SK-N-SH (cell line): ENCODE data around the gene SVOP. TPM values are rescaled to one million over a fixed set of nuclear protein-coding genes. Genes with fewer than 3 reads are reported as not detected.

Experiments used
- CTCF ChIA-PET: fragments of 300-600, 350-600 bp; formaldehyde crosslinking; extraction: SDS; loops from one replicate; lab custom pipeline; 2021; lab: Yijun Ruan, JAX
- POLR2A ChIA-PET: fragments of 350-600 bp; sonication (Branson Sonifier 250); formaldehyde crosslinking; extraction: SDS; loops from one replicate; lab custom pipeline; 2020; ENCODE audit warnings: antibody characterized with exemption, inconsistent platforms; lab: Yijun Ruan, JAX
- DNase-seq: peaks from one replicate; pipeline ENCODE4 v3.0.0; 2012
- H2AFZ ChIP-seq: fragments of 200-600 bp; sonication (generic); 2 replicates; pipeline ENCODE4 v1.8.1; 2016; ENCODE audit warnings: antibody characterized with exemption, mild to moderate bottlenecking, low read depth
- H3F3A ChIP-seq: fragments of 200-600 bp; sonication (generic); replicated peaks from 2 replicates; pipeline ENCODE3; 2016; ENCODE audit warnings: antibody characterized with exemption, mild to moderate bottlenecking; ENCODE audit not compliant: insufficient read depth
- H3K27ac ChIP-seq, 2 experiments: fragments of 200-500 bp in 1 of 2; fragments of 200-600 bp in 1 of 2; sonication (Bioruptor generic) in 1 of 2; sonication (generic), shearing (Covaris generic) in 1 of 2; 2 replicates each; pipeline versions ENCODE4 v1.5.1 to v1.6.1; 2014 to 2016; ENCODE audit warnings: low read depth in 2 of 2, inconsistent platforms in 1 of 2, low read length in 1 of 2, mild to moderate bottlenecking in 1 of 2, mixed read lengths in 1 of 2
- H3K27me3 ChIP-seq: fragments of 200-600 bp; sonication (generic), shearing (Covaris generic); 2 replicates; pipeline ENCODE4 v1.6.1; 2016; ENCODE audit warnings: mixed run types; ENCODE audit not compliant: insufficient read depth
- H3K36me3 ChIP-seq, 2 experiments: fragments of 200-500 bp in 1 of 2; fragments of 200-600 bp in 1 of 2; sonication (Bioruptor generic) in 1 of 2; sonication (generic) in 1 of 2; replicated peaks in 1 of 2; 2 replicates each; pipeline versions ENCODE3 to v1.5.1; 2014 to 2016; ENCODE audit warnings: low read length in 1 of 2, mild to moderate bottlenecking in 1 of 2; ENCODE audit not compliant: insufficient read depth in 2 of 2, control insufficient read depth in 1 of 2
- H3K4me1 ChIP-seq, 2 experiments: fragments of 200-500 bp in 1 of 2; fragments of 200-600 bp in 1 of 2; sonication (Bioruptor generic) in 1 of 2; sonication (generic), shearing (Covaris generic) in 1 of 2; 2 replicates each; pipeline versions ENCODE4 v1.5.1 to v1.6.1; 2014 to 2016; ENCODE audit warnings: low read depth in 1 of 2, low read length in 1 of 2, mixed run types in 1 of 2; ENCODE audit not compliant: insufficient read depth in 2 of 2, control insufficient read depth in 1 of 2
- H3K4me2 ChIP-seq: fragments of 200-600 bp; sonication (generic), shearing (Covaris generic); 2 replicates; pipeline ENCODE4 v1.6.1; 2017; ENCODE audit warnings: mixed run types
- H3K4me3 ChIP-seq, 2 experiments: fragments of 200-500 bp in 1 of 2; fragments of 200-600 bp in 1 of 2; sonication (Bioruptor generic) in 1 of 2; sonication (generic), shearing (Covaris generic) in 1 of 2; 2 replicates each; pipeline versions ENCODE4 v1.5.1 to v1.8.1; 2014 to 2016; ENCODE audit warnings: low read depth in 2 of 2, inconsistent platforms in 1 of 2, low read length in 1 of 2, mild to moderate bottlenecking in 1 of 2, mixed read lengths in 1 of 2, moderate library complexity in 1 of 2
- H3K79me2 ChIP-seq: fragments of 200-600 bp; sonication (generic); 2 replicates; pipeline ENCODE4 v1.8.1; 2017; ENCODE audit warnings: mild to moderate bottlenecking; ENCODE audit not compliant: insufficient read depth
- H3K9ac ChIP-seq: fragments of 200-600 bp; sonication (generic); 2 replicates; pipeline ENCODE4 v1.6.1; 2017; ENCODE audit warnings: mixed run types
- H3K9me2 ChIP-seq: fragments of 200-600 bp; sonication (generic); 2 replicates; pipeline ENCODE4 v1.6.1; 2017; ENCODE audit warnings: mixed run types
- H3K9me3 ChIP-seq: fragments of 200-600 bp; sonication (generic); 2 replicates; pipeline ENCODE4 v1.6.1; 2017; ENCODE audit warnings: mixed run types, mild to moderate bottlenecking, moderate library complexity
- H4K20me1 ChIP-seq: fragments of 200-600 bp; sonication (generic); 2 replicates; pipeline ENCODE4 v1.6.1; 2017; ENCODE audit warnings: mild to moderate bottlenecking, mixed run types; ENCODE audit not compliant: insufficient read depth
- CTCF ChIP-seq: fragments of 200-600 bp; sonication (generic); IDR thresholded peaks from 2 replicates; pipeline ENCODE4 v1.6.1; 2017; ENCODE audit warnings: antibody characterized with exemption, mild to moderate bottlenecking, moderate library complexity
- FOXJ3 ChIP-seq: sonication (generic); formaldehyde crosslinking; IDR thresholded peaks from 2 replicates; pipeline ENCODE4 v1.5.1; 2020; ENCODE audit warnings: mild to moderate bottlenecking, missing genetic modification reagents
- FOXM1 ChIP-seq: IDR thresholded peaks from 2 replicates; pipeline ENCODE4 v1.4.0; 2012; ENCODE audit warnings: low read depth, mild to moderate bottlenecking
- GATA2 ChIP-seq: sonication (generic); formaldehyde crosslinking; IDR thresholded peaks from 2 replicates; pipeline ENCODE4 v1.5.0; 2020; ENCODE audit warnings: mild to moderate bottlenecking, missing genetic modification reagents
- IRF3 ChIP-seq: fragments of 150-350 bp; IDR thresholded peaks from 2 replicates; pipeline ENCODE4 v1.6.1; 2016; ENCODE audit warnings: mild to moderate bottlenecking, low read depth, low read length
- MEF2A ChIP-seq: IDR thresholded peaks from 2 replicates; pipeline ENCODE4 v1.4.0; 2012; ENCODE audit warnings: low read depth, borderline replicate concordance
- NFIC ChIP-seq: IDR thresholded peaks from 2 replicates; pipeline ENCODE4 v1.4.0; 2012; ENCODE audit warnings: borderline replicate concordance
- PBX3 ChIP-seq: IDR thresholded peaks from 2 replicates; pipeline ENCODE4; 2012
- POLR2AphosphoS5 ChIP-seq: IDR thresholded peaks from 2 replicates; pipeline ENCODE4 v1.6.1; 2012; ENCODE audit warnings: low read depth, low read length
- RCOR1 ChIP-seq: fragments of 150-350 bp; IDR thresholded peaks from 2 replicates; pipeline ENCODE4 v1.6.1; 2017; ENCODE audit warnings: antibody characterized with exemption, low read length
- RFX5 ChIP-seq: IDR thresholded peaks from 2 replicates; pipeline ENCODE4 v1.6.1; 2012; ENCODE audit warnings: mild to moderate bottlenecking, improper control_type of control experiment, low read length
- TCF12 ChIP-seq: IDR thresholded peaks from 2 replicates; pipeline ENCODE4 v1.4.0; 2012
- TEAD4 ChIP-seq: IDR thresholded peaks from 2 replicates; pipeline ENCODE4 v1.4.0; 2012; ENCODE audit warnings: mild to moderate bottlenecking, borderline replicate concordance; ENCODE audit not compliant: insufficient read depth
- USF2 ChIP-seq: fragments of 150-350 bp; IDR thresholded peaks from 2 replicates; pipeline ENCODE4 v1.6.1; 2017; ENCODE audit warnings: antibody characterized with exemption, low read length, low read depth, borderline replicate concordance
- YY1 ChIP-seq: IDR thresholded peaks from 2 replicates; pipeline ENCODE4 v1.4.0; 2012; ENCODE audit warnings: low read depth, mild to moderate bottlenecking
- WGBS: methylation state at CpG from one replicate; pipeline ENCODE4 v1.1.6; 2017; ENCODE audit warnings: low lambda C conversion rate; 5-methylcytosine and 5-hydroxymethylcytosine counted together
- polyA plus RNA-seq, 3 experiments: library from polyadenylated mRNA; depleted of rRNA; stranded (reverse); fragments of >200 nt; gene quantifications; 2 replicates each; pipeline ENCODE4 v1.2.3, GENCODE V29; 2012

The SVOP gene
- polyA plus RNA-seq, 1 of the 3 experiments (the other 2 are of a cell fraction), result 0.07 TPM

- no peaks in the 10 kb centered on the region for H4K20me1 ChIP-seq
- H3K79me2 ChIP-seq, result no peaks in the 10 kb centered on the region
- no peaks in the 10 kb centered on the region for H3K27me3 ChIP-seq
- ChIA-PET CTCF (interaction anchor here (0.8 to 1.8 kb wide), 2 partner anchors 25 to 282 kb away, joined by 3 to 4 read pairs; no protein-coding TSS in a partner anchor), POLR2A (no interaction called here)
- no peaks in the 10 kb centered on the region for H3K36me3 ChIP-seq
- no peak overlapping the region for H3K27ac ChIP-seq
- H3F3A ChIP-seq, result no peaks in the 10 kb centered on the region
- peaks cover 0 to 3% of the 10 kb centered on the region in 2 experiments; a peak in 1 of 4 replicates for H3K4me1 ChIP-seq
- H3K4me3 ChIP-seq, result no peak overlapping the region
- no peak for DNase-seq
- peaks cover 4% of the 10 kb centered on the region; the same call in 1 of the 2 replicates for H3K9me3 ChIP-seq
- no peaks in the 10 kb centered on the region for H3K9me2 ChIP-seq
- no peak overlapping the region for H3K4me2 ChIP-seq
- no peak overlapping the region for H3K9ac ChIP-seq
- no peak for TF ChIP-seq CTCF
- TF ChIP-seq PBX3, result no peak
- TF ChIP-seq TCF12, result no peak
- no peak for TF ChIP-seq GATA2 (CRISPR knock-in tag)
- TF ChIP-seq TEAD4, result no peak
- no peak for TF ChIP-seq NFIC
- no peak for TF ChIP-seq RCOR1
- TF ChIP-seq YY1, result no peak
- TF ChIP-seq FOXM1, result no peak
- no peak for TF ChIP-seq FOXJ3 (CRISPR knock-in tag)
- TF ChIP-seq MEF2A, result no peak
- TF ChIP-seq RFX5, result no peak
- TF ChIP-seq USF2, result no peak
- TF ChIP-seq POLR2AphosphoS5, result no peak
- no peak for TF ChIP-seq IRF3
- TF ChIP-seq, all 33 proteins: peak for 0
- 10% methylated on average over 1 of the region's 1 CpG for WGBS
- no peak overlapping the region for H2AFZ ChIP-seq
Observed at GRCh38 chr12:108947097-108947496, 73.8 kb downstream of the SVOP start.
